ENCODE data around the gene GLRA2.

GRCh38 chrX:14501327-14501726 is 28.0 kb upstream of the GLRA2 start:
- no peak for TF ChIP-seq POLR2AphosphoS5 (IDR thresholded peaks at IDR 0.05; ENCODE audit: insufficient read depth in 1 of 2, low read depth in 1 of 2)
- TF ChIP-seq CTCF (IDR thresholded peaks at IDR 0.05) = no peak

Data from vagina (tissue), 2 donors.